NB4 (cell line): Measurements from ENCODE around the gene LRRC3C.
"Not testable (repeated sequence)": the region's sequence is repeated elsewhere in the genome, so short reads cannot be mapped to it uniquely, and the experiment has no call there.

Experiments used
- DNase-seq: peaks from one replicate; pipeline ENCODE4 v3.0.0; 2010; ENCODE audit warnings: low read depth
- H3K4me3 ChIP-seq: one replicate; pipeline ENCODE4 v1.5.1; 2011; ENCODE audit warnings: mild to moderate bottlenecking, low read depth, low read length, moderate library complexity
- CTCF ChIP-seq: IDR thresholded peaks from one replicate; pipeline ENCODE4 v1.5.1; 2012; ENCODE audit warnings: low read depth, low read length
- MAX ChIP-seq: IDR thresholded peaks from 2 replicates; pipeline ENCODE4 v1.6.1; 2011; ENCODE audit warnings: low read depth, low read length
- MYC ChIP-seq: IDR thresholded peaks from 2 replicates; pipeline ENCODE4 v1.6.1; 2011; ENCODE audit warnings: low read depth, low read length
- POLR2A ChIP-seq: IDR thresholded peaks from 2 replicates; pipeline ENCODE4 v1.6.1; 2011; ENCODE audit warnings: mild to moderate bottlenecking; ENCODE audit not compliant: insufficient read length; ENCODE audit errors: extremely low read depth

The LRRC3C gene

GRCh38 chr17:39899215-39899614 is 28.3 kb upstream of the LRRC3C start:
- no peak for TF ChIP-seq MAX
- no peak for TF ChIP-seq CTCF
- no peak for TF ChIP-seq POLR2A
- TF ChIP-seq MYC, result no peak
- no peak for DNase-seq
- H3K4me3 ChIP-seq, result no peak overlapping the region

GRCh38 chr17:39902027-39902426 is 25.5 kb upstream of the LRRC3C start:
- not testable (repeated sequence) for DNase-seq, H3K4me3 ChIP-seq

GRCh38 chr17:39903158-39903884 is 24.2 kb upstream of the LRRC3C start:
- TF ChIP-seq MYC, result no peak
- no peak for TF ChIP-seq POLR2A
- TF ChIP-seq MAX, result no peak
- TF ChIP-seq CTCF, result no peak
- no peak overlapping the region for H3K4me3 ChIP-seq
- DNase-seq, result peak; percentile 81

GRCh38 chr17:39904990-39905288 is 22.6 kb upstream of the LRRC3C start:
- TF ChIP-seq MYC, result no peak
- no peak for TF ChIP-seq POLR2A
- TF ChIP-seq MAX, result no peak
- no peak for TF ChIP-seq CTCF
- H3K4me3 ChIP-seq, result no peak overlapping the region
- DNase-seq, result no peak

- H3K4me3 ChIP-seq, result no peak overlapping the region
- DNase-seq, result no peak
- TF ChIP-seq POLR2A (no peak), MYC (no peak), MAX (no peak), CTCF (no peak)
These were observed 18.7 kb upstream of the LRRC3C start for GRCh38 chr17:39908789-39909352.

GRCh38 chr17:39913989-39914388 is 13.5 kb upstream of the LRRC3C start:
- no peak for DNase-seq
- no peak for TF ChIP-seq MYC
- H3K4me3 ChIP-seq, result no peak overlapping the region

GRCh38 chr17:39915559-39915958 is 12.0 kb upstream of the LRRC3C start:
- H3K4me3 ChIP-seq, result no peak overlapping the region
- DNase-seq, result no peak

More at GRCh38 chr17:39915559-39915958, 12.0 kb upstream of the LRRC3C start:
- no peak for TF ChIP-seq MYC
- TF ChIP-seq MAX, result no peak
- TF ChIP-seq CTCF, result no peak
- no peak for TF ChIP-seq POLR2A
